Loucy (cell line): Measurements from ENCODE around the gene PMEPA1.

Experiments used
- EZH2phosphoT487 ChIP-seq: fragments of 200-600 bp; IDR thresholded peaks from 2 replicates; pipeline ENCODE4 v1.6.1; 2018; ENCODE audit warnings: antibody characterized with exemption, mild to moderate bottlenecking, moderate library complexity, borderline replicate concordance
- TF ChIP-seq, protein P1 (sequence below): fragments of 200-600 bp; sonication (generic); conservative IDR thresholded peaks from 2 replicates; pipeline ENCODE4 v1.5.1; 2014; ENCODE audit warnings: mild to moderate bottlenecking, antibody characterized with exemption, low read length

DNA sequence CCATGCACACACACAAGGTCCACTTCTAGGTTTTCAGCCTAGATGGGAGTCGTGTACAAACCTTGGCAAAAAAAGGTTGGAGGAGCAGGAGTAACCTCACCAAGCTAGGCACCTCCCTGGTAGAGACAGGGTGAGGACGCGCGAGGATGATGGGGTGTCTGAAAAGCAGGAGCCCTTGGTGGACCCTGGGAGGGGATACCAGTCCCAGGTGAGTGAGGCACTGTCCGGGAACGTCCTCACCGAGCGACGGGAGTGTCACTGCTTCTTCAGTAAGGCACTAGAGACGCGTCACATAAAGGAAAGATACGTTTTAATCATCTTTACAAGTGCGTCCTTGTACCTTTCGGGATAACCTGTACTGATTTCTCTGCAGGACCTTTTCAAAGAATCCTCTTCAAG is 60.2 kb downstream of the PMEPA1 start:
- TF ChIP-seq, protein P1, sequence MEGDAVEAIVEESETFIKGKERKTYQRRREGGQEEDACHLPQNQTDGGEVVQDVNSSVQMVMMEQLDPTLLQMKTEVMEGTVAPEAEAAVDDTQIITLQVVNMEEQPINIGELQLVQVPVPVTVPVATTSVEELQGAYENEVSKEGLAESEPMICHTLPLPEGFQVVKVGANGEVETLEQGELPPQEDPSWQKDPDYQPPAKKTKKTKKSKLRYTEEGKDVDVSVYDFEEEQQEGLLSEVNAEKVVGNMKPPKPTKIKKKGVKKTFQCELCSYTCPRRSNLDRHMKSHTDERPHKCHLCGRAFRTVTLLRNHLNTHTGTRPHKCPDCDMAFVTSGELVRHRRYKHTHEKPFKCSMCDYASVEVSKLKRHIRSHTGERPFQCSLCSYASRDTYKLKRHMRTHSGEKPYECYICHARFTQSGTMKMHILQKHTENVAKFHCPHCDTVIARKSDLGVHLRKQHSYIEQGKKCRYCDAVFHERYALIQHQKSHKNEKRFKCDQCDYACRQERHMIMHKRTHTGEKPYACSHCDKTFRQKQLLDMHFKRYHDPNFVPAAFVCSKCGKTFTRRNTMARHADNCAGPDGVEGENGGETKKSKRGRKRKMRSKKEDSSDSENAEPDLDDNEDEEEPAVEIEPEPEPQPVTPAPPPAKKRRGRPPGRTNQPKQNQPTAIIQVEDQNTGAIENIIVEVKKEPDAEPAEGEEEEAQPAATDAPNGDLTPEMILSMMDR: no peak
- no peak for TF ChIP-seq EZH2phosphoT487
